Breast epithelium (tissue), 4 donors: Measurements from ENCODE around the gene METTL4. TPM values are rescaled to one million over a fixed set of nuclear protein-coding genes. Genes with fewer than 3 reads are reported as not detected.

ENCODE experiments used
- DNase-seq, 2 donors: peaks; one replicate each; pipeline ENCODE4 v3.0.0-alpha.2; 2019; ENCODE audit warnings: low spot score in 2 of 2
- H3K27ac ChIP-seq, 2 donors: fragments of 200-600 bp; sonication (generic) in 1 of 2; one replicate each; pipeline ENCODE4 v1.5.1; 2016 to 2019; ENCODE audit warnings: mild to moderate bottlenecking in 1 of 2
- H3K27me3 ChIP-seq, 2 donors: fragments of 200-600 bp; sonication (generic) in 1 of 2; one replicate each; pipeline versions ENCODE4 v1.5.1 to v1.6.0; 2017 to 2019; ENCODE audit warnings: control low read depth in 1 of 2, mild to moderate bottlenecking in 1 of 2
- H3K36me3 ChIP-seq: fragments of 200-600 bp; one replicate; pipeline ENCODE4 v1.5.1; 2019
- H3K4me1 ChIP-seq, 2 donors: fragments of 200-600 bp; sonication (generic); one replicate each; pipeline ENCODE4 v1.5.1; 2016 to 2019; ENCODE audit warnings: control low read depth in 1 of 2
- H3K4me3 ChIP-seq, 3 donors: fragments of 200-600 bp; sonication (generic); 1 replicate in 2 of 3; 2 replicates in 1 of 3; pipeline ENCODE4 v1.5.1; 2016 to 2019; ENCODE audit warnings: mild to moderate bottlenecking in 3 of 3, moderate library complexity in 2 of 3
- H3K9me3 ChIP-seq, 2 donors: fragments of 200-600 bp; sonication (generic) in 1 of 2; one replicate each; pipeline ENCODE4 v1.5.1; 2016 to 2019; ENCODE audit warnings: control low read depth in 1 of 2
- POLR2A ChIP-seq: fragments of 450-650 bp; IDR thresholded peaks from one replicate; pipeline ENCODE4 v1.6.1; 2016; ENCODE audit warnings: antibody characterized with exemption, mild to moderate bottlenecking, moderate library complexity
- POLR2AphosphoS5 ChIP-seq, 3 donors: sonication (generic); formaldehyde crosslinking; IDR thresholded peaks; one replicate each; pipeline ENCODE4 v1.6.1; 2017; ENCODE audit warnings: antibody characterized with exemption in 3 of 3
- intact Hi-C: fragments of 100-400 bp; cut with DNase I; formaldehyde crosslinking; loops from one replicate; pipeline ENCODE4 v1.15.1; 2023; ENCODE audit warnings: low total_unique reads
- total RNA-seq, 3 donors: library from RNA; depleted of rRNA; stranded (reverse); fragments of >200 nt; gene quantifications; one replicate each; pipeline ENCODE4 v1.1.0, GENCODE V29; 2016
- TF ChIP-seq, protein P1 (sequence below), 3 donors: fragments of 450-650 bp; IDR thresholded peaks; one replicate each; pipeline ENCODE4 v1.5.1; 2016 to 2017; ENCODE audit warnings: antibody characterized with exemption in 3 of 3, mild to moderate bottlenecking in 3 of 3, moderate library complexity in 3 of 3

Gene METTL4
- total RNA-seq, 3 donors from 2014 or later = 4.0 to 11.3 (median 7.2) TPM

DNA sequence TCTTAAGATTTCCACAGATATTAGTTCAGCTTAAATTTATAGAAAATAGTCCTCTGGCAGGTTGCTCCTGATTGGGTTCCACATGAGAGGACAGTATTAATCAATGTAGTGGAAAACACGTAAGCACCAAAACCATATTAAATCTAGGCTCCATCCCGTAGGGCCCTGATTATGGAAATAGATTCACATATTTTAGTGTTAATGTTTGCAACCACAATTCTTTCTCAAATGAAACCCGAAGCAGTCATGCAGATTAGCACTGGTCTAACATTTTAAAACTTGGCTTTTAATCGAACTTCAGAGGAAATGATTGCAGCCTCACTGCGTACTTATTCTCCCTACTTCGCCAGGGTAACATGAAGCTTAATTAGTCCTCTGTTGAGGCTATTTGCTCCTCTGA, 60.9 kb downstream of the METTL4 start:
- no peak for DNase-seq
- Histone ChIP-seq H3K9me3 (no peaks in the 10 kb centered on the region), H3K27me3 (no peaks in the 10 kb centered on the region), H3K27ac (no peak overlapping the region), H3K4me1 (no peaks in the 10 kb centered on the region), H3K36me3 (no peaks in the 10 kb centered on the region), H3K4me3 (no peak overlapping the region)
- intact Hi-C loops = no loop called here
- TF ChIP-seq, protein P1, sequence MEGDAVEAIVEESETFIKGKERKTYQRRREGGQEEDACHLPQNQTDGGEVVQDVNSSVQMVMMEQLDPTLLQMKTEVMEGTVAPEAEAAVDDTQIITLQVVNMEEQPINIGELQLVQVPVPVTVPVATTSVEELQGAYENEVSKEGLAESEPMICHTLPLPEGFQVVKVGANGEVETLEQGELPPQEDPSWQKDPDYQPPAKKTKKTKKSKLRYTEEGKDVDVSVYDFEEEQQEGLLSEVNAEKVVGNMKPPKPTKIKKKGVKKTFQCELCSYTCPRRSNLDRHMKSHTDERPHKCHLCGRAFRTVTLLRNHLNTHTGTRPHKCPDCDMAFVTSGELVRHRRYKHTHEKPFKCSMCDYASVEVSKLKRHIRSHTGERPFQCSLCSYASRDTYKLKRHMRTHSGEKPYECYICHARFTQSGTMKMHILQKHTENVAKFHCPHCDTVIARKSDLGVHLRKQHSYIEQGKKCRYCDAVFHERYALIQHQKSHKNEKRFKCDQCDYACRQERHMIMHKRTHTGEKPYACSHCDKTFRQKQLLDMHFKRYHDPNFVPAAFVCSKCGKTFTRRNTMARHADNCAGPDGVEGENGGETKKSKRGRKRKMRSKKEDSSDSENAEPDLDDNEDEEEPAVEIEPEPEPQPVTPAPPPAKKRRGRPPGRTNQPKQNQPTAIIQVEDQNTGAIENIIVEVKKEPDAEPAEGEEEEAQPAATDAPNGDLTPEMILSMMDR (IDR thresholded peaks at IDR 0.05) = no peak
- TF ChIP-seq POLR2A = no peak
- TF ChIP-seq POLR2AphosphoS5 (IDR thresholded peaks at IDR 0.05) = no peak

DNA sequence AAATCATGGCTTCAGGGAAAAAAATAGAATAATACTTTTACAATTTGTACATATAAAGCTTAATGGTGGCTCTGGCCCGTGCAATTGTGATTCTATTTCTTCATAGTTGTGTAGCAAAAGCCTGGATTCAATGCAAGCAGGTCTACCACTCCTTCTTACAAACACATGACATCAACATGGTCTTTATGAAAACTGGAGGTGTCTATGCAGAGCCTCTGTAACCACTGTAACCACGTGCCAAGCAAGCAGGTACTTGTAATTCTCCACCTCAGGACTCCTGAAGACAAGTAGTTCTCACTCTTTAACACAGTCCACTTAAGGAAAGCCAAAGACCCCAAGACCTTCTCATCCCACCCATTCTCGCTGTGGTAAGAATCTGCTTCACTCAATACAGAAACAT, 62.6 kb downstream of the METTL4 start:
- no peaks in the 10 kb centered on the region for H3K27me3 ChIP-seq
- no peak overlapping the region for H3K27ac ChIP-seq
- intact Hi-C loops = no loop called here
- no peaks in the 10 kb centered on the region for H3K36me3 ChIP-seq
- DNase-seq = no peak
- no peaks in the 10 kb centered on the region for H3K4me1 ChIP-seq
- no peaks in the 10 kb centered on the region for H3K9me3 ChIP-seq
- no peak overlapping the region for H3K4me3 ChIP-seq
- TF ChIP-seq POLR2AphosphoS5 (IDR thresholded peaks at IDR 0.05) (no peak), POLR2A (no peak)
- TF ChIP-seq, protein P1 (IDR thresholded peaks at IDR 0.05) = no peak

DNA sequence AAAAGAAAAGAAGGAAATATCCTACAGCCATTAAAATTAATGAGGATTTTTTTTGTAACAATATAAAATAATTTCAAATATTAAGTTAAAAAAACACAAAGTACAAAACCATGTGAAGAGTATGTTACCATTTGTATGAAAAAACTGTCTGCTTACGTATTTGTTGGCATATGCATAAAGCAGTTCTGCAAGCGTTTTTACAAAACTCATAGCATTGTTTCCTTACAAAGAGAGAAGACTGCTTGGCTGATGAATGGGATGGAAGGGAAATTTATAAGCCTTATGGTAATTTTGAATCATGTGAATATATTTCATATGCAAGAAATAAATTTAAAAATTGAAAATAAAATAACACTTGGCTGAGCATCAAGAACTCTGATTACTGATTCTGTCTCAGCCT, 63.1 kb downstream of the METTL4 start:
- H3K9me3 ChIP-seq = no peaks in the 10 kb centered on the region

DNA sequence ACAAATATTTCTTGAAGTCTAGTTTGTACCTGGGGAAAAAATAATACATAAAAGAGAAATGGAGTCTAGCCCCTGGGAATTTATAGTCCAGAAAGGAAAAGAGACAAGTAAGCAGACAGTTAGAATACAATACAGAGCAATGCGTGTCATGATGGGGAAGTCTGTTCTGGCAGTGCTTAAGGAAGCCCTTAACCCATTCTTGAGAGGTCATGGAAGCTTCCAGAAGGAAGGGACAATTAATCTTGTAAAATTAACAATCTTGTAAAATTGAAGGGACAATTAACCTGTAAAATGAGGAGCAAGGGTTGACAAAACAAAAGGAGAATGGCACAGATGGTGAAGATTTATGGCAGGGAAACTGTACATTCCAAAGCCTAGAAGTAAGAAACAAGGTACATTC, 66.7 kb downstream of the METTL4 start:
- DNase-seq = no peak
- no peaks in the 10 kb centered on the region for H3K36me3 ChIP-seq
- no peaks in the 10 kb centered on the region for H3K27me3 ChIP-seq
- no peak overlapping the region for H3K27ac ChIP-seq
- no peaks in the 10 kb centered on the region for H3K9me3 ChIP-seq
- intact Hi-C loops = no loop called here
- TF ChIP-seq POLR2A (no peak), POLR2AphosphoS5 (IDR thresholded peaks at IDR 0.05) (no peak)
- TF ChIP-seq, protein P1 (IDR thresholded peaks at IDR 0.05) = no peak
- no peak overlapping the region for H3K4me3 ChIP-seq
- H3K4me1 ChIP-seq = no peaks in the 10 kb centered on the region

More for the DNA sequence above, 63.1 kb downstream of the METTL4 start:
- no peak for DNase-seq
- Histone ChIP-seq H3K36me3 (no peaks in the 10 kb centered on the region), H3K27me3 (no peaks in the 10 kb centered on the region), H3K27ac (no peak overlapping the region), H3K4me3 (no peak overlapping the region), H3K4me1 (no peaks in the 10 kb centered on the region)
- no peak for TF ChIP-seq POLR2A
- TF ChIP-seq, protein P1 (IDR thresholded peaks at IDR 0.05) = no peak
- TF ChIP-seq POLR2AphosphoS5 (IDR thresholded peaks at IDR 0.05) = no peak
- intact Hi-C loops = no loop called here

DNA sequence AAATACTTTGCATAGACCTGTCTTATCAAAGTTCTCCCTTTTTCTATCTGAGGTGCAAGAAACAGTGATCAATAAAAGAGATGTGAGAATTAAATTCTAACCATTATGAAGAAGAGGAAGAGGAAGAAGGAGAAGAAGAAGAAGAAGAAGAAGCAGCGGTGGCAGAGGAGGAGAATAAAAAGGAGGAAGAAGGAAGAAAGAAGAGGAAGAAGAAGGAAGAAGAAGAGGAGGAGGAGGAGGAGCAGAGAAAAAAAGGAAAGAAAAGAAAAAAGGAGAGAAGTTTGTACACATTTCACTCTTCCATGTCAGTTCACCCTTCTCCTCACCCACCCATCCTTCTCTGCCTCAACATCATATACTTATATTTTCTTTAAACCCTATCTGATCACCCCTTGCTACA, 68.4 kb downstream of the METTL4 start:
- no peaks in the 10 kb centered on the region for H3K27me3 ChIP-seq
- intact Hi-C loops = no loop called here
- DNase-seq = no peak
- no peaks in the 10 kb centered on the region for H3K36me3 ChIP-seq
- H3K4me3 ChIP-seq = no peak overlapping the region
- H3K4me1 ChIP-seq = no peaks in the 10 kb centered on the region
- TF ChIP-seq POLR2AphosphoS5 (IDR thresholded peaks at IDR 0.05) = no peak
- TF ChIP-seq, protein P1 (IDR thresholded peaks at IDR 0.05) = no peak
- no peak for TF ChIP-seq POLR2A
- no peaks in the 10 kb centered on the region for H3K9me3 ChIP-seq
- no peak overlapping the region for H3K27ac ChIP-seq
